Gastrocnemius medialis (tissue), 4 donors: Measurements from ENCODE around the gene HOXB6. TPM values are rescaled to one million over a fixed set of nuclear protein-coding genes. Genes with fewer than 3 reads are reported as not detected.

Source experiments
- ATAC-seq, 2 donors: fragments of 150-250 bp; one replicate each; pipeline ENCODE4 v1.9.1; 2016
- DNase-seq, 2 donors: peaks; one replicate each; pipeline ENCODE4 v3.0.0-alpha.2; 2019
- H3K27ac ChIP-seq, 4 donors: fragments of 200-600 bp; sonication (generic); 1 replicate in 1 of 4; 2 replicates in 3 of 4; pipeline ENCODE4 v1.5.1; 2016 to 2018; ENCODE audit warnings: mild to moderate bottlenecking in 2 of 4, moderate library complexity in 1 of 4
- H3K27me3 ChIP-seq, 3 donors: fragments of 200-600 bp; sonication (generic) in 2 of 3; 1 replicate in 1 of 3; 2 replicates in 2 of 3; pipeline versions ENCODE4 v1.5.1 to v1.6.0; 2016 to 2019; ENCODE audit warnings: mild to moderate bottlenecking in 1 of 3, moderate library complexity in 1 of 3
- H3K36me3 ChIP-seq, 2 donors: fragments of 200-600 bp; sonication (generic) in 1 of 2; one replicate each; pipeline ENCODE4 v1.5.1; 2017 to 2018
- H3K4me1 ChIP-seq, 2 donors: fragments of 200-600 bp; sonication (generic) in 1 of 2; one replicate each; pipeline ENCODE4 v1.5.1; 2016 to 2017; ENCODE audit warnings: mild to moderate bottlenecking in 2 of 2
- H3K4me3 ChIP-seq, 4 donors: fragments of 200-600 bp; sonication (generic) in 3 of 4; 1 replicate in 1 of 4; 2 replicates in 3 of 4; pipeline ENCODE4 v1.5.1; 2016 to 2019; ENCODE audit warnings: mild to moderate bottlenecking in 2 of 4
- H3K9me3 ChIP-seq, 3 donors: fragments of 200-600 bp; sonication (generic) in 2 of 3; 1 replicate in 1 of 3; 2 replicates in 2 of 3; pipeline ENCODE4 v1.5.1; 2016 to 2019
- CTCF ChIP-seq, 5 experiments: fragments of 450-650 bp in 3 of 5; fragments of 200-600 bp in 2 of 5; sonication (generic) in 2 of 5; IDR thresholded peaks in 4 of 5; conservative IDR thresholded peaks in 1 of 5; 1 replicate in 4 of 5; 2 replicates in 1 of 5; pipeline ENCODE4 v1.5.1; 2016 to 2019; ENCODE audit warnings: antibody characterized with exemption in 5 of 5, mild to moderate bottlenecking in 3 of 5, moderate library complexity in 3 of 5
- POLR2A ChIP-seq, 2 donors: fragments of 450-650 bp; IDR thresholded peaks; one replicate each; pipeline ENCODE4 v1.6.1; 2017; ENCODE audit warnings: antibody characterized with exemption in 2 of 2, mild to moderate bottlenecking in 2 of 2, moderate library complexity in 2 of 2
- in situ Hi-C, 4 donors: fragments of 200-750 bp; cut with MboI; loops; one replicate each; pipeline versions ENCODE4 v1.15.0 to v1.8.0; 2017; ENCODE audit warnings: low sequenced_read_pairs in 4 of 4
- intact Hi-C: fragments of 100-400 bp; cut with DNase I; formaldehyde crosslinking; loops from one replicate; pipeline ENCODE4 v1.15.1; 2023; ENCODE audit warnings: low total_unique reads
- total RNA-seq, 4 donors: library from RNA; depleted of rRNA; stranded (reverse); fragments of >200 nt; gene quantifications; one replicate each; pipeline versions ENCODE4 v1.1.0 to v1.2.3, GENCODE V29; 2016

Gene HOXB6
- total RNA-seq, 4 donors from 2014 or later: 0.55 to 3.0 (median 1.3) TPM

- no peak for ATAC-seq
- in situ Hi-C loops: loop anchor here in 3 of 4 donors (10.0 kb wide), 2 partner anchors 253 to 263 kb away; no protein-coding TSS in a partner anchor
- intact Hi-C loops: no loop called here
- no peak for DNase-seq
- H3K36me3 ChIP-seq: no peaks in the 10 kb centered on the region
- peaks cover 3 to 25% of the 10 kb centered on the region in 2 donors for H3K4me1 ChIP-seq
- H3K27me3 ChIP-seq: peaks cover 85 to 99% (median 94%) of the 10 kb centered on the region in 3 donors
- H3K4me3 ChIP-seq: peak overlapping the region; percentile 48 to 72 (median 58)
- TF ChIP-seq POLR2A (IDR thresholded peaks at IDR 0.05) (no peak), CTCF (IDR thresholded peaks at IDR 0.05 in 4 of 5, conservative IDR thresholded peaks at IDR 0.05 in 1 of 5) (no peak)
- peak overlapping the region; percentile 43 to 74 (median 72) for H3K27ac ChIP-seq
- no peaks in the 10 kb centered on the region for H3K9me3 ChIP-seq
These were observed 7.3 kb downstream of the HOXB6 start for GRCh38 chr17:48597528-48597777.

- no peaks in the 10 kb centered on the region for H3K9me3 ChIP-seq
- in situ Hi-C loops: loop anchor here in 3 of 4 donors (10.0 kb wide), 2 partner anchors 252 to 262 kb away; no protein-coding TSS in a partner anchor
- ATAC-seq (no peak), DNase-seq (no peak)
- H3K4me3 ChIP-seq: peak overlapping the region; percentile 48 to 72 (median 58)
- no peaks in the 10 kb centered on the region for H3K36me3 ChIP-seq
- TF ChIP-seq POLR2A (IDR thresholded peaks at IDR 0.05) (no peak), CTCF (IDR thresholded peaks at IDR 0.05 in 4 of 5, conservative IDR thresholded peaks at IDR 0.05 in 1 of 5) (no peak)
- H3K4me1 ChIP-seq: peaks cover 3 to 25% of the 10 kb centered on the region in 2 donors
- intact Hi-C loops: no loop called here
- peaks cover 80 to 99% (median 94%) of the 10 kb centered on the region in 3 donors for H3K27me3 ChIP-seq
- peak overlapping the region; percentile 43 to 74 (median 72) for H3K27ac ChIP-seq
These were observed 7.9 kb downstream of the HOXB6 start for GRCh38 chr17:48596735-48597527.

GRCh38 chr17:48596000-48596734 lies 8.6 kb downstream of the HOXB6 start:
- H3K36me3 ChIP-seq: no peaks in the 10 kb centered on the region
- peak overlapping the region; percentile 36 to 74 (median 55) for H3K27ac ChIP-seq
- ATAC-seq (no peak), DNase-seq (no peak)
- intact Hi-C loops (no loop called here), in situ Hi-C loops (loop anchor here in 3 of 4 donors (10.0 kb wide), 2 partner anchors 251 to 261 kb away; no protein-coding TSS in a partner anchor)
- TF ChIP-seq CTCF (IDR thresholded peaks at IDR 0.05 in 4 of 5, conservative IDR thresholded peaks at IDR 0.05 in 1 of 5) (no peak), POLR2A (IDR thresholded peaks at IDR 0.05) (no peak)
- H3K4me1 ChIP-seq: peaks cover 3 to 25% of the 10 kb centered on the region in 2 donors
- H3K27me3 ChIP-seq: peaks cover 78 to 98% (median 94%) of the 10 kb centered on the region in 3 donors
- H3K4me3 ChIP-seq: peak overlapping the region; percentile 17 to 72 (median 58)
- H3K9me3 ChIP-seq: no peaks in the 10 kb centered on the region

DNA sequence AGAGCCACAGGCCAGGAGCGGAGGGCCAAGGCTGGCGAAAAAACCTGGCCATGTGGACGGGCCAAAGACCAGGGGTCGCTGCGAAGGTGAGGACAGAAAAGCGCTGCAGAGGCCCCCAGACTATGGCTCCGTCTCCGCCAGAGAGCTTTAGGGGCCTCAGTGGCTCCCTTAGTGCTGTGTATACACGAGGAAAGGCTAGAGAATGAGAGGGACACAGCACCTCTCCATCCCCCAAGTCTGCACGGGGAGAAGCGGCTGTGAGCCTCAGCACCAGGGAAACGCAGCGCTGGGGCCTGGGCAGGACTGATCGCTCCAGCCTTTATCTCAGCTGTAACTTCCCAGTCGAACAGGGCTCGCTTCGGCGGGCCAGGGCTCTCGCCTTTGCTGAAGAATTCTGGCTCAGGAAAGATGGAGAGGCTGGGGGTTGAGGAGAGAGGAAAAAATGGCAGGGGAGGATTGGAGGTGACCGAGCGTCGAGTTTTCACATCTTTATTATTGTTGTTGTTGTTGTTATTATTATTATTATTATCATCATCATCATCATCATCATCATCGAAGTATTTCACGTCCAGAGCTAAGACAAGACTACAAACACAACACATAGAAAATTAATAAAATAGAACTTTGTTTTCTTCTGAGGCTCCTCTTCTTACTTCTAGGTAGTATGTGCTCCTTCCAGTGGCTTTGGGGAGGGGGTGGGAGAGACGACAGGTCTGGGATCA lies 9.3 kb downstream of the HOXB6 start:
- H3K4me3 ChIP-seq: no peak overlapping the region
- peak overlapping the region in 2 of 4 donors; percentile 70 to 74 for H3K27ac ChIP-seq
- TF ChIP-seq POLR2A (IDR thresholded peaks at IDR 0.05) (no peak), CTCF (IDR thresholded peaks at IDR 0.05 in 4 of 5, conservative IDR thresholded peaks at IDR 0.05 in 1 of 5) (no peak)
- peaks cover 3 to 25% of the 10 kb centered on the region in 2 donors for H3K4me1 ChIP-seq
- intact Hi-C loops (no loop called here), in situ Hi-C loops (loop anchor here in 3 of 4 donors (10.0 kb wide), 2 partner anchors 251 to 261 kb away; no protein-coding TSS in a partner anchor)
- no peak for DNase-seq
- no peaks in the 10 kb centered on the region for H3K9me3 ChIP-seq
- H3K27me3 ChIP-seq: peaks cover 75 to 95% (median 92%) of the 10 kb centered on the region in 3 donors
- no peak for ATAC-seq
- no peaks in the 10 kb centered on the region for H3K36me3 ChIP-seq
